ENCODE measurements around the gene SYNDIG1.

The SYNDIG1 gene

DNA sequence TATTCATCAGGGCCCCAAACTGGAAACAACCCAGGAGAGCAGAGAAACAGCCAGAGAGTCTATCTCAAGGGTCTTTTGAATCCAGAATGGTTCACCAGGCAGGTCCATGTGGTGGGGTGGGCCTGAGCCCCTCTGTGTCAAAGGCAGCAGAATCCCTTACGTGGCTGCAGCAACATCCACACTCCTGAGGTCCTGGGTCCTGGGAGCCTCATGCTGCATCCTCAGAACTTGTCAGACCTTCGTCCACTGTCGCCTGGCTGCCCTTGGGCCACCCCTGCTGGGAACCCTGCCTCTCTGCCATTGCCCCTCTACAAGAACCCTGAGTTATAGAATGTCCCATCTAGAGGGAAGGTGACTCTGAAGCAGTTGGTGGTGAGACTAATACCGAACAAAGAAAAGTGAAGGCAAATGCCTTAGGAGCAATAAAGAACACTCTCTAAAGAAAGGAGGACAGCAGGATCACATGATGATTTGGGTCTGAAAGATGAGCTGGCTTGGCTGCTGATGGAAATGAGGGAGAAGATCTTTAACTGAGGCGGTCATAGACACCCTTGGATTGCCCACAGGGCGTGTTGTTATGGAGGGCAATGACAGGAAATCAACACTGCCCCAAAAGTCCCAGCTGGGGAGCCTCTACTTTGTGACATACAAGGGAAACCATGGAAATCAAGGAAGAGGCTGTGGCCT lies 161.2 kb downstream of the SYNDIG1 start:
- DNase-seq (ENCODE audit: low read depth in 4 of 4, low spot score in 1 of 4), result no peak

DNA sequence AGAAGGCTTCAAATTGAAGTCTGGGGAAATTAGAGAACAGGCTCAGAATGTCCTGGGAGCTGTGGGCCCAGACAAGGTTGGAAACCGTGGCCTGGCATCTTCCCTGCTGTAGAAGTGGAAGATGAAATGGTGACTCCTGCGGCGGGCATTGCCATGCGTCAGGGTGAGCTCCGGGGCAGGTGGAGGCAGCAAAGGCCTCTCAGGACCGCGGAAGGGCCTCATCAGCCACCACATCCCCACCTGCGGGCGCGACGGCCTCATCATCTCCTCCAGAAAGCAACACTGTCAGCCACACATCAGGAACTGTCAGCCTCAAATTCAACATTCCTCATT lies 161.7 kb downstream of the SYNDIG1 start:
- DNase-seq (ENCODE audit: low read depth in 4 of 4, low spot score in 1 of 4), result no peak

DNA sequence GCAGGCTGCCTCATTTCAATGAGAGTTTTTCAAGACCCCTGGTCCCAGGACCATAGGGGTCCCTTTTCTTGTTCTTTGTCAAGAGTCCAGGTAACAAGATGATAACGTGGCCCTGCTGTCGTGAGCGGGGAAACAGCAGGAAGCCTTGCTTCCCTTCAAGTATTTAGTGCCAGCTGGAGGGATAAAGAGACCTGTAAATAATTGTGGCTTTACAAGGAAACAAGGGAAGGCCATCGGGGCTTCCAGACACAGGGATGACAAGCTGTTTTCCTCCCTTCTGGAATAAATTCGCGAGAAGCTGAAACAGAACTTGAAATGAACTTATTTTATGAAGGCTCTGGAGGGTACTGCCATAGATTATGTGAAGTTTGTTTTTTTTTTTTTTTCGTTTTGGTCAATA lies 163.2 kb downstream of the SYNDIG1 start:
- no peak for DNase-seq (ENCODE audit: low read depth in 4 of 4, low spot score in 1 of 4)

DNA sequence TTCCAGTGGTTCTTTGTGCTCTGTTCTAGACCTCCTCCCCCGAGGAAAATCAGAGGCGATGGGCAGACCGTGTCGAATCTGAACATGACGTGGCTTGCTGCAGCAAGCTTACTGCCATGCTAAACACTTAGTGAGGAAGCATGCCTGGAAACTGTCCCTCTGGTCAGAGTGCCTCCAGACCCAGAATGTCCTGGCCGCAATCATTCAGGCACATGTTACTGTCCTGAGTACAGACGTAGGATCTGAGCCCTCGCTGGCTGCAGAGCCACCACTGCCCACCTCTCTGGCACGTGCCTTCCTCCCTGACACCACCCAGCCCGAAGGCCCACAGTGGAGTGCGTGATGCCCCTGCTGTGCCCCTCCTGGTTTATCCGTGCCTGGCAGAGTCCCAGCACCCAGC lies 163.6 kb downstream of the SYNDIG1 start:
- no peak for DNase-seq (ENCODE audit: low read depth in 4 of 4, low spot score in 1 of 4)

DNA sequence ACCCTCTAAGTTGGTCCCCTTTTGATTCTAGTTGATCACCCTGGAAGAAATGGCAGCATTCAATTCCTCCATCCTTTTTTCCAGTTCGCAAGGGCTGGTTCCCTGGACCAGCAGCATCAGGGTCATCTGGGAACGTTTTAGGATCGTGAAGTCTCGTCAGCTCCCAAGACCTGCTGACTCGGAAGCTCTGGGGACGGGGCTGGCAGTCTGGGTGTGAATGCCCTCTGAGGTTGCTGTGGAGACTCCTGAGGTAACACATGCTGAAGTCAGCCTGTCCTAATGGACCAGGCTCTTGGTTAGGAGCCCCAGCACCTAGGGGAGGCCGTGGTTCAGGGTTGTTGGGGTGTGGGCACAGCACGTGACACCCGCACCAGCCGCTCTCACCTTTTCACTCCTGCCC lies 164.1 kb downstream of the SYNDIG1 start:
- no peak for DNase-seq (ENCODE audit: low read depth in 4 of 4, low spot score in 1 of 4)

DNA sequence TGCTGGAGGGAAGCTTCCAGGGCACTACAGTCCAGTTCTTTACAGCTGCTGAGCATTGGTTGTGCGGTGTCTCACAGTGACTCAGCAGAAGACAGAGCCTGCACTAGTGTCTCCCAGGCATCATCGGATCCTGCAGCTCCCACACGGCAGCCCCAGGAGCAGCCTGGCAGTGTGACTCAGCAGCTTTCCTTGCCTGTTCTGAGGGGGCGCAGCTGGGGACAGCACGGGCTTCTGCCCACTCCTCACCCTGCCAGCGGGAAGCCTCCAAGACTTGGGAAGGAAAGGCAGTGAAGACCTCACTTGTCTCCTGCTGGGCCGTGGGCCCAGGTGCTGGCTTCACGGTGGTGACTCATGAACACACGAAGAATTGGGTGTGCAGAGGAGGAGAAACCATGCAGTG lies 165.4 kb downstream of the SYNDIG1 start:
- DNase-seq (ENCODE audit: low read depth in 4 of 4, low spot score in 1 of 4), result no peak

DNA sequence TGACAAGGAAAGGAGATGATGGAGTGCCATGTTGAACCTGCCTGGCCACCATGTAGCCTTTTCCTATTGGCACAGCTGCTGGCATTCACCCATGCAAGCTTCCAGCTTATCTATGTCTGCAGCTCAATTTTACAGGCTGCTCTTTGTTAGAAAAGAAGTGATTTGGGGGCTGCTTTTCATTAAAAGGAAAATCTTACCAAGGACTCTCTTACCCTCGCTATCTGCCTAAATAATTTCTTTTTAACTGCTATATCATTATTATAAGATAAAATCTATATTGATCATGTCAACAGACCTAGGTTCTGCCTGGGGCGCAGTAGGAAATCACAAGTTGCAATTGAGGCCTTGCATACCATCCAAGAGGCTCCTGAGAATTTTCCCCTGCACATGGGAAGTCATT lies 167.2 kb downstream of the SYNDIG1 start:
- DNase-seq (ENCODE audit: low read depth in 4 of 4, low spot score in 1 of 4), result no peak

DNA sequence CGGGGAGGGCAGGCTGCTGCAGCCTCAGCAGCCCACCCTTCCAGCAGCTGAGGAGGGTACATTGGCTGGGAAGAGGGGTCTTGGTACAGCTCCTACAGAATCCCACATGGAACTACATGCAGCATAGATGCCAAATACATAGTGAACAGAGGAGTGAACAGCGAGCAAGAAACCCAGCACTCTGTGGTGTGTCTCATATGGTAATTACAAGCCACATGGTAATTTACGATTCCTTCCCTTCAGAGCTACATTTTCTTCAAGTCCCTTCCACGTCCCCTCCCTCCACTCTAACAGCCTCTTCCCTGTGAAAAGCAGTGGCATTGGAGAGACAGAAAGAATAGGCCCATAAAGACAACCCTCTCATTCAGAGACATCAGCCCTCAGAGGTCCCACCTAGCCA lies 167.7 kb downstream of the SYNDIG1 start:
- no peak for DNase-seq (ENCODE audit: low read depth in 4 of 4, low spot score in 1 of 4)

DNA sequence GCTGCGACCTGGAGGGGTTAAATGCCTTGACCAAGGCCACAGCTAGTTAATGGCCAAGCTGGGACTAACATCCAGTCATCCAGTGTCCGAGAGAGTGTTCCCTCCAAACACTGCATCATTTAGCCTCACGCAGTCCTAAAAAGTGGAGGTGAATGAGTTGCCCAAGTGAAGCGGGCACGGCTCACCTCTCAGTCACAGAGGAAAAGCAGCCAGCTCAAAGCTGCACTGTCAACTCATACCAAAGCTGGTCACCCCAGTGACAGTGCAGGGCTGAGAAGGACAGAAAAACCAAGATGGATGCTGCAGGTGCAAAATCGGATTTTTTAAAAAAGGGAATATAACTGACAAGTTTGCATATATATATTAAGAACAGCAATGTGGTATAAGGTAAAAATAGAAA lies 168.5 kb downstream of the SYNDIG1 start:
- DNase-seq (ENCODE audit: low read depth in 4 of 4, low spot score in 1 of 4), result no peak

DNA sequence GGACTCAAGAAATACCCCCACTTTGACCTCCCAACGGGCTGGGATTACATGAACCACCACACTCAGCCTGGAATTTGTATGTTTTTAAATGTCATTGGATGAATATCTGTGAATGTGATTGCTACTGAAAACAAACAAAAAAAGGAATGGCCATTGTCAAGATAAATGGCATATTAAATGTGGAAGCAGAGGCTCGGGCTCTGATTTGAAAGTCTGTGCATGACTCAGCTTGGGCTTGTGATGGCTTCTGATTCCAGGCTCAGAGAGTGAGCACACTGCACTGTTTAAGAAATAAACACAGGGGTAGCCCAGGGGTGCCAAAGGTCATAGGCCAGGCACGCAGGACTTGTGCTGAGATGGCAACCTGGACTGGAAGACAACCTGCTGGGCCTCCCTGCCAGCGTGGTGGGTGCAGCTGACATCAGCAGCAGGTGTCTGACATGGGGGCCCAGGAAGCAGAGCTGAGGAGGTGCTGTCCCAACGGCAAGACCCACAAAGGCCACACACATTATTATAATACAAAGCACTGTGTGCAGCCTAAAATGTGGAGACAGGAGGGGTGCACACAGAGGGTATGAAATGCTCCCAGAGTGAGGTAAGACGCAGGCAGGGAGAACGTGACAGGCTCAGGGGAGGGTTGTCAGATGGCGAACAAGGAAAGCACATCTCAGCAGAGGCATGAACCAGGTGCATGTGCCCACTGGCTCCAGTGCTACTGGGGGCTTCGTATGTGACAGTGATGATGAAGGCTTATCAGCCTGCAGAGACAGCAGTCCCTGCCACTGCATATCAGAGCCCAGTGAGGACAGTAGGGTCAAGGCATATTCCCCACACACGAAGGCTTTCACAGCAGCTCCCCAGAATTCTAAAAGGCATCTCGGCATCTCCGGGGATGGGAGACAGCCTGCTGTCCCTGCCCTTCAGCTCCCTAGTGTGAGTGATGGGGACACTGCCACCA lies 169.4 kb downstream of the SYNDIG1 start:
- no peak for DNase-seq (ENCODE audit: low read depth in 4 of 4, low spot score in 1 of 4)

DNA sequence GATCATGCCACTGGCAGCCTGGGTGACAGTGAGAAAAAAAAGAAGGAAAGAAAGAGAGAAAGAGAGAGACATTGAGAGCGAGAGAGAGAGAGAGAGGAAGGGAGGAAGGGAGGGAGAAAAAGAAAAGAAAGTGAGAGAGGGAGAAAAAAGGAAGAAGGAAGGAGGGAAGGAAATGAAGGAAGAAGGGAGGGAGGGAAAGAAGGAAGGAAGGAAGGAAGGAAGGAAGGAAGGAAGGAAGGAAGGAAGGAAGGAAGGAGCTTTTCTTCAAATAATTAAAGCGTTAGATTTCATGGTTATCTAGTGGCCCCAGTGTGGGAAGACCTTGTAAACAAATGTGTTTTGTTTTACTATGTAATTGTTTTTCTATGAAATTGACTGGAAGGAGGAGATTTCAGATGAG lies 170.8 kb downstream of the SYNDIG1 start:
- DNase-seq (ENCODE audit: low read depth in 4 of 4, low spot score in 1 of 4), result no peak

DNA sequence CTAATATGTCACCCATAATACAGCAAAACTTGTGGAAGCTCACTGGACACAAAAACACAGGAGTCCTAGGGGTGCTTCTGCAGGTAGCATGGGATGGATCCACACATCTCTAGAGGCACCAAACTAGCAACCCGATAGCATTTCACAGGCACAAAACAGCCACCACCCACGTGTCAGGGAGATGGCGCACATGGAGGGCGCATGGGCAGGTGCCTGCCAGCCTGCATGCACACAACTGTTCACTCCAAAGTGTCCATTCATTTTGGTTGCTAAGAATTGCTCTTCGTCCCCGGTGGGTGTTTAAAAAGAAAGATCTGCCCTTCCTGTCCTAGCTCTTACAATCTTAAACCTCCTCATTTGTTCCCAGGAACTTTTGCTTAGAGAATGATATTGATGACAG lies 171.3 kb downstream of the SYNDIG1 start:
- no peak for DNase-seq (ENCODE audit: low read depth in 4 of 4, low spot score in 1 of 4)

DNA sequence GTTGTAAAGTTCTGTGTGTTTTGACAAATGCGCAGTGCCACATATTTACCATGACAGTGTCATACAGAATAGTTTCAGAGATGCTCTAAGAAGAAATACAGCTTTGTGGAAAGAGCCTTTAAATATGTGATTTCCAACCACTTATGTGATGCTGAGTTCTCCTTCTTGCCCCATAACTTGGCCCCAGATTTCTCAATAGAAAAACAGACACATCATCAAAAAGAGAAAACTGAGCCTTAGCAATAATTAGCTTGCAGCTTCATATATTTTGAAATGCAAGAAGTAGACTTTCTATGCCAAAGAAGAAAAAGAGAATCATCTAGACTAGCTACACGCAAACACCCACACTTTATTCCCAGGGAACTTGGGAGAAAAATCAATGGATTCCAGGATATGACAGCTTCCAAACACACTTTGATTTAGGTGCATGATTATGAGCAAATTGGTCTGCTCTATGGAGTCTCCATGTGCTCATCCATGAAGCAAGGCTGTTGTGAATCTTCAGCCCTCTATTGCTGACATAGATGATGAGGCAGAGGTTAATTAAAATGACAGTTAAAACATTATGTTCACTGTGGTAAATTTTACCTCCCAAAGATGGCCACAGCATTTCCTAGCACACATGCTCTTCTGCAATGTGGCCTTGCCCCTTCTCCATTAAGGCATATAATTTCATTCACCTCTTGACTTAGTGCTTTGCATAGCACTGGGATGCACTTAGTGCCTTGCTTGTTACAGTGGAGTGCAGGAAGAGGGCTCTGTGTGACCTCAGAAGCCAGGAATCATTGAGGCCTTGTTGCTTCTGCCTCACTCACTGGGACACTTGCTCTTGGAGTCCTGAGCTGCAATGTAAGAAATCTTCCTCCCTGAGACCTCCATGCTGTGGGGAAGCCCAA lies 174.6 kb downstream of the SYNDIG1 start:
- DNase-seq (ENCODE audit: low read depth in 4 of 4, low spot score in 1 of 4), result no peak

DNA sequence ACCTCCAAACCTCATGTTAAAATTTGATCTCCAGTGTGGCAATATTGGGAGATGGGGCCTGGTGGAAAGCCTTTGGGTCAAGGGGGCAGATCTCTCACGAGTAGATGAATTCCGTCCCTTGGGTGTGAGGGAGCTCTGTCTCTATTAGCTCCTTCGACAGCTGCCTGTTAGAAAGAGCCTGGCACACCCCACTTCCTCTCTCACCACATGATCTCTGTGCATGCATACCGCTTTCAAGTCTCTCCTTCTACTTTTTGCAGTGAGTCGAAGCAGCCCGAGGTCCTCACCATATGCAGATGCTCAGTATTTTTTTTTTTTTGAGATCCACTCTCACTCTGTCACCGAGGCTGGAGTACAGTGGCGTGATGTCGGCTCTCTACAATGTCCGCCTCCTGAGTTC lies 176.9 kb downstream of the SYNDIG1 start:
- no peak for DNase-seq (ENCODE audit: low read depth in 4 of 4, low spot score in 1 of 4)

DNA sequence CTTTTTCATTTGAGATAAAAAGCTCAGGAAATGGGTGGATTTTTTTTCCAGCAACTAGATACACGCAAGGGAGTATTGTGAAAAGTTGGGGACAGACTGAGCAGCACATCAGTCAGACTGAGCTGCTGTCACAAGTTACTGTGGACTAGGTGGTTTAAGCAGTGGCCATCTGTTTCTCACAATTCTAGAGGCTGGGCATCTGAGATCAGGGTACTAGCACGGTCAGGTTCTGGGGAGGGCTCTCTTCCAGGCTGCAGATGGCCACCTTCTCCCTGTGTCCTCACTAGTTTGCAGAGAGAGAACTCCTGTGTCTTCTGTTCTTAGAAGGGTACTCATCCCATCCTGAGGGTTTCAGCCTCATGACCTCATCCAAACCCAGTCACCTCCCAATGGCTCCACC lies 178.3 kb downstream of the SYNDIG1 start:
- no peak for DNase-seq (ENCODE audit: low read depth in 4 of 4, low spot score in 1 of 4)

DNA sequence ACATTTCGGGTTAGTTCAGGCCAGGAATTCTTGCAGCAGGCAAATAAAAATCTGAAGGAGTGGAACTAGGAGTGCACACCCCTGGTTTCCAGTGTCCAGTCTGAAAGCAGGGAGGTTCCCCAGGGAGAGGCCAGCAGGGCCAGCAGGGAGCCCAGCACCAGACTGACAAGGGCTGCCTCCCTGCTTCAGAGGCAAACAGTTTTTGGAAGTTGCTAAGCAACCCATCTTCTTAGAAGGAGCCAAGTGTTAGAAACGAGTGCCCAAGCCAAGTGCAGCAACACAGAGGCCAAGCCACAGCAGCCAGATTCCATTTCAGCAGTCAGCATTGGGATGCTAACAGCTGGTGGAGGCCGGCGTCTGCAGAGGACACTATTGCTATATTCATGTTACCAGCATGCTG lies 179.1 kb downstream of the SYNDIG1 start:
- DNase-seq (ENCODE audit: low read depth in 4 of 4, low spot score in 1 of 4), result no peak

DNA sequence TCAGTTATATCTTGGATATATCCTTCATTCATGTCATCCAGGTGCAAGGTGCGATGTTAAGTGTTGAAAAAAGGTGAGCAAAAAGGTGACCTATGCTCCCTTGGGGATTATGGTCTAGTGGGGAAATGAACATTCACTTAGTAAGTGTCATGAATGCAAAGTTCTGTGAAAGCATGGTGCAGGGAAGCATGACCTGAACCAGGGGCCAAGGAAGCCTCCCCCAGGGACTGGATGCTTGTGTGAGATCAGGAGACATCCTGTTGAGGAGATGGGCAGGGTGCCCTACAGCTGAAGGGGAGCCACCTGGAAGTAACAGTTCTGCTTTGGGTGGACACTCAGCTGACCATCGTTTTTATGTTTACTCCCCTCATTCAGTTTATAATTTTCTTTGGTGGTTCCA lies 179.5 kb downstream of the SYNDIG1 start:
- DNase-seq (ENCODE audit: low read depth in 4 of 4, low spot score in 1 of 4), result no peak

DNA sequence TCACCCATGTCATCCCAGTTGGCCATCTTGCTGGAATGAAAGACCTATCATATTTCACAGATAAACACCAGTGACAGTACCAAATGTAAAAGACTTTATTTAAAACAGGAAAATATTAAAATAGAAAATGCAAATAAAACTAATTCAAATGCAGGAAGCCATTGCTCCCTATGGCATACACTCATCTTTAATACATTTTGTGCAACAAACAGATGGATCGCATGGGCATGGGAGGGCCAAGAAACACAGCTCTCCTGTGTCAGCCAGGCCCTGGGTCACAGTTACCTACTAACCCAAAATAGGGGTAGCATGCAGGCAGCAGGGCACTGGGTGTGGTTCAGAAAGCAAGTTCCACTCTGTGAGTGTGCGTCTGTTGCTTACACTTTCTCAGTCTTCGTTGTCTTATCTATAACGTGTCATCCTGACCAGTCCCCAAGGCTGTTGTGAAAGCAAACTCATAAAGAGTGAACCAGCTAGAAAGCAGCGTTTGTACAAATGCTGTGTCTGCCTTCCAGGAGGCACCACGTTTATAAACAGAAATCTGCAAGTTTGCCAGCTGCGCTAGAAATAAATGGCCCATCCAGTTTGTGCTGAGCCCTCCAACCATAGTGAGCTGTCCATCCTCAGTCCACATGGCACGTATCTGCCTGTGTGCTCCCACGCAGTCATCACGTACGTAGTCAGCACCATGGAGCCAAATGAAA lies 180.5 kb downstream of the SYNDIG1 start:
- DNase-seq (ENCODE audit: low read depth in 4 of 4, low spot score in 1 of 4), result no peak

DNA sequence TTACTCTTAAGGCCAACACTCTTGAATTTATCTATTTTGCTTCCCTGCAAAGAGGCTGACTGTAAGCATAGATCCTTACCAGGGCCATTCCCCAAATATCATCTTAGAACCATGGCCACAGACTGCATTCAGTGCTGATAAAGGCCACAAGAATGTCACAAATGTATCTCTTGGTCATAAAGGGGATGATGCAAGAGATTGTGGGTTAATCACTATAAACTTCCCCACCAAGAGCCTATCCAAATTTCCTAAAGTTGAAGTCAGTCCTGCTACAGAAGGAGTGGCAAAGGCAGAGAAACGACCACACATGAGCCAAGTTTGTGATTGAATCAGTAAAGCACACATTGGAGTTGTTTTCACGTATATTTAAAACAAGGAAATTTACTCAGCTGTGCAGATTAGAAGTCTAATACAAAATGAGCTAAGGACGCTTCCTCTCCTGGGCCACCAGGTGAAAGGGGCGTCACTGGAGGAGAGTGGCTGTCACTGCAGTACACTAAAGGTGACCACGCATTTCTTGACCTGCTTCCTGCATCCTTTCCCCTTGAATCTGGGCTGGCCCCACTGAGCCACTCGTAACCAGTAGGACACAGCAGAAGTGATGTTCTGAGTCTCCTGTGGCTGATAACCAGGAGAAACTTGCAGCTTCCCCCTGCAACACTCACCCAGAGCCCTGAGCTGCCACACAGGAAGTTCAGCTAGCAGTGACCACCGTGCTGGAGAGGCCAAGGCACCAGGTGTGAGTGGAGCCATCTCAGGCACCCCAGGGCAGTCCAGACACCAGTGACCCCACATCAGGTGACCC lies 181.9 kb downstream of the SYNDIG1 start:
- no peak for DNase-seq (ENCODE audit: low read depth in 4 of 4, low spot score in 1 of 4)

DNA sequence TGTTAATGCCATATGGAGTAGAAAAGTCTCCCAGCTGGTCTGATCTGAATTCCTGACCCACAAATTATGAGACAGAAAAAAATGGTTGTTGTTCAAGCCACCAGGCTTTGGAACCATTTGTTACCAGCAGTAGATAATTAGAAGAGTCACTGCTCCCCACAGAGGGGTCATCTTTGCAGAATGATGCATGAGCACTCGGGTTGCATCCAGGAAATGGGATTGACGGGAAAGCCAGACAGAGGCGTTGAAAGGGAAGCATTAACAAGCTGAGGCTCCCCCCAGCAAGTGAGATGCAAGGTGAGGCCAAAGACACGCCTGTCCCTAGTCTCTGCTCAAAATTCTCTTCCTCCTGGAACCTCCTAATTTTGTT lies 182.5 kb downstream of the SYNDIG1 start:
- DNase-seq (ENCODE audit: low read depth in 4 of 4, low spot score in 1 of 4), result no peak

All from stimulated activated CD4-positive, alpha-beta T cell treated with anti-CD3 and anti-CD28 coated beads, Interleukin-1b, Interleukin-23, amount 100 ng/mL, for 24 hours (primary cell).